GM12892 (cell line): ENCODE measurements around the gene STN1.

Experiments
- POLR2A ChIP-seq: IDR thresholded peaks from 2 replicates; pipeline ENCODE4 v1.6.1; 2011; ENCODE audit warnings: low read depth, low read length, control low read depth
- POLR2AphosphoS5 ChIP-seq: IDR thresholded peaks from 2 replicates; pipeline ENCODE4 v1.6.1; 2011; ENCODE audit warnings: low read depth, low read length, control low read depth

DNA sequence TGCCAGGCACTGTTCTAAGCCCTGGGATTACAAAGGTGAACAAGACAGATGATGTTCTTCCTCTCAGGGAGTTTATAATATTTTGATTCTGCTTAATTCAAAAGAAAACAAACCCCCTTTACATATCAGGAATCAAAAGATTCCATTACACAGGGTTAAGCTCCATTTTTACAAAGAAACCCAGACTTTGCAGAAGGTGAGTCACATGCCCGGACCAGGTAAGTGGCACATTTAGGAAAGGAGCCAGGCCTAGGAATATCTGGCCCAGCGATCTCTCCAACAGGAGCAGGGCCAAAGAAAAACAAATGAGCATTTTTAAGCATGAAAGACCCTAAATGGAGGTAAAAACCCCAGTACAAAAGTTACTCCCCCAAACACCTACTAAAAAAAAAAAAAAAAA, 1.1 kb downstream of the STN1 start:
- no peak for TF ChIP-seq POLR2AphosphoS5
- TF ChIP-seq POLR2A = no peak
